GM12892 (cell line): ENCODE data around the gene DGKB.

Experiments used
- POLR2A ChIP-seq: IDR thresholded peaks from 2 replicates; pipeline ENCODE4 v1.6.1; 2011; ENCODE audit warnings: low read depth, low read length, control low read depth
- POLR2AphosphoS5 ChIP-seq: IDR thresholded peaks from 2 replicates; pipeline ENCODE4 v1.6.1; 2011; ENCODE audit warnings: low read depth, low read length, control low read depth

- TF ChIP-seq POLR2A (no peak), POLR2AphosphoS5 (no peak)
Observed at GRCh38 chr7:14622559-14622958, 280.0 kb downstream of the DGKB start.
